Thymus (tissue), 11 donors: ENCODE measurements around the gene LY6G6D. TPM values are rescaled to one million over a fixed set of nuclear protein-coding genes. Genes with fewer than 3 reads are reported as not detected.

Source experiments
- DNase-seq, 9 donors: peaks; one replicate each; pipeline ENCODE4 v3.0.0-alpha.2; 2013; ENCODE audit warnings: low spot score in 9 of 9, low read depth in 6 of 9, missing footprints in 1 of 9
- H3K27ac ChIP-seq, 2 donors: one replicate each; pipeline ENCODE4 v1.5.1; 2013; ENCODE audit warnings: control low read depth in 1 of 2, low read depth in 1 of 2, low read length in 1 of 2, mild to moderate bottlenecking in 1 of 2, moderate library complexity in 1 of 2
- H3K27me3 ChIP-seq, 2 donors: one replicate each; pipeline ENCODE4 v1.5.1; 2013; ENCODE audit warnings: low read length in 1 of 2; ENCODE audit not compliant: control insufficient read depth in 2 of 2, insufficient read depth in 1 of 2
- H3K36me3 ChIP-seq, 2 donors: one replicate each; pipeline ENCODE4 v1.5.1; 2013; ENCODE audit warnings: low read length in 1 of 2, mild to moderate bottlenecking in 1 of 2, moderate library complexity in 1 of 2; ENCODE audit not compliant: control insufficient read depth in 2 of 2, insufficient read depth in 2 of 2
- H3K4me1 ChIP-seq, 2 donors: one replicate each; pipeline ENCODE4 v1.5.1; 2013; ENCODE audit warnings: low read length in 2 of 2; ENCODE audit not compliant: control insufficient read depth in 2 of 2, insufficient read depth in 2 of 2
- H3K4me3 ChIP-seq, 2 donors: one replicate each; pipeline ENCODE4 v1.5.1; 2013; ENCODE audit warnings: low read length in 2 of 2, control low read depth in 1 of 2, mild to moderate bottlenecking in 1 of 2
- H3K9me3 ChIP-seq, 2 donors: one replicate each; pipeline ENCODE4 v1.5.1; 2013; ENCODE audit warnings: low read length in 1 of 2, mild to moderate bottlenecking in 1 of 2; ENCODE audit not compliant: control insufficient read depth in 2 of 2, insufficient read depth in 1 of 2
- WGBS: extraction: QIAGEN DNeasy Blood & Tissue Kit; methylation state at CpG from one replicate; pipeline ENCODE4 v1.1.7; 2013; 5-methylcytosine and 5-hydroxymethylcytosine counted together
- polyA plus RNA-seq: library from polyadenylated mRNA; stranded (reverse); fragments of 200-250 nt; gene quantifications from one replicate; pipeline ENCODE4 v1.2.3, GENCODE V29; 2013
- total RNA-seq: library from RNA; stranded (reverse); fragments of 120-200 nt; gene quantifications from one replicate; pipeline ENCODE4 v1.2.4, GENCODE V29; 2013
- donor health status: healthy.

LY6G6D gene
- total and polyA plus RNA-seq, 2 donors = not detected

- H3K36me3 ChIP-seq = no peaks in the 10 kb centered on the region
- no peak for DNase-seq
- 71% methylated on average over 5 of the region's 5 CpGs for WGBS
- H3K4me3 ChIP-seq = no peak overlapping the region
- no peaks in the 10 kb centered on the region for H3K9me3 ChIP-seq
- no peaks in the 10 kb centered on the region for H3K27me3 ChIP-seq
- peaks cover 8 to 47% of the 10 kb centered on the region in 2 donors for H3K4me1 ChIP-seq
- no peak overlapping the region for H3K27ac ChIP-seq
Measured at GRCh38 chr6:31710523-31711219, 4.5 kb upstream of the LY6G6D start.

GRCh38 chr6:31711233-31711632 is 3.9 kb upstream of the LY6G6D start:
- WGBS = 56% methylated on average over 8 of the region's 8 CpGs
- Histone ChIP-seq H3K36me3 (no peaks in the 10 kb centered on the region), H3K4me3 (no peak overlapping the region), H3K9me3 (no peaks in the 10 kb centered on the region), H3K4me1 (peaks cover 8 to 48% of the 10 kb centered on the region in 2 donors), H3K27me3 (no peaks in the 10 kb centered on the region), H3K27ac (no peak overlapping the region)
- DNase-seq = no peak

- DNase-seq = peak in 1 of 9 donors; percentile 46
Measured at GRCh38 chr6:31712296-31712695, 2.9 kb upstream of the LY6G6D start.

GRCh38 chr6:31713465-31713864 is 1.7 kb upstream of the LY6G6D start:
- no peaks in the 10 kb centered on the region for H3K9me3 ChIP-seq
- 92% methylated on average over 4 of the region's 4 CpGs for WGBS
- H3K4me3 ChIP-seq = no peak overlapping the region
- no peak for DNase-seq
- peaks cover 8 to 48% of the 10 kb centered on the region in 2 donors for H3K4me1 ChIP-seq
- H3K27ac ChIP-seq = peak overlapping the region; percentile 50 to 78
- no peaks in the 10 kb centered on the region for H3K27me3 ChIP-seq
- no peaks in the 10 kb centered on the region for H3K36me3 ChIP-seq

More at GRCh38 chr6:31712296-31712695, 2.9 kb upstream of the LY6G6D start:
- Histone ChIP-seq H3K4me3 (no peak overlapping the region), H3K36me3 (no peaks in the 10 kb centered on the region), H3K27me3 (no peaks in the 10 kb centered on the region), H3K27ac (no peak overlapping the region), H3K9me3 (no peaks in the 10 kb centered on the region), H3K4me1 (peaks cover 8 to 48% of the 10 kb centered on the region in 2 donors)
- WGBS = 85% methylated on average over 8 of the region's 8 CpGs

GRCh38 chr6:31713991-31714684 is 1.0 kb upstream of the LY6G6D start:
- H3K4me1 ChIP-seq = peaks cover 8 to 48% of the 10 kb centered on the region in 2 donors
- peak overlapping the region; percentile 50 to 78 for H3K27ac ChIP-seq

GRCh38 chr6:31717499-31718222 is 2.5 kb downstream of the LY6G6D start:
- no peak overlapping the region for H3K27ac ChIP-seq
- no peaks in the 10 kb centered on the region for H3K27me3 ChIP-seq
- WGBS = 97% methylated on average over 10 of the region's 10 CpGs
- DNase-seq = no peak
- H3K4me1 ChIP-seq = peaks cover 8 to 30% of the 10 kb centered on the region in 2 donors
- no peaks in the 10 kb centered on the region for H3K36me3 ChIP-seq
- no peaks in the 10 kb centered on the region for H3K9me3 ChIP-seq
- H3K4me3 ChIP-seq = no peak overlapping the region

More at GRCh38 chr6:31713991-31714684, 1.0 kb upstream of the LY6G6D start:
- WGBS = 29% methylated on average over 5 of the region's 5 CpGs
- no peaks in the 10 kb centered on the region for H3K9me3 ChIP-seq
- H3K27me3 ChIP-seq = no peaks in the 10 kb centered on the region
- H3K4me3 ChIP-seq = no peak overlapping the region
- peak in 4 of 9 donors; percentile 34 to 77 (median 52) for DNase-seq
- H3K36me3 ChIP-seq = no peaks in the 10 kb centered on the region

GRCh38 chr6:31718265-31718664 is 3.1 kb downstream of the LY6G6D start:
- Histone ChIP-seq H3K27me3 (no peaks in the 10 kb centered on the region), H3K4me3 (no peak overlapping the region), H3K27ac (no peak overlapping the region), H3K9me3 (no peaks in the 10 kb centered on the region), H3K36me3 (no peaks in the 10 kb centered on the region), H3K4me1 (peaks cover 8 to 30% of the 10 kb centered on the region in 2 donors)
- no peak for DNase-seq
- 94% methylated on average over 1 of the region's 1 CpG for WGBS

- WGBS = 93% methylated on average over 6 of the region's 6 CpGs
Measured at GRCh38 chr6:31719001-31719400, 3.9 kb downstream of the LY6G6D start.

More at GRCh38 chr6:31719001-31719400, 3.9 kb downstream of the LY6G6D start:
- Histone ChIP-seq H3K27ac (no peak overlapping the region), H3K4me1 (peaks cover 7 to 30% of the 10 kb centered on the region in 2 donors), H3K36me3 (peaks cover 0 to under 1% of the 10 kb centered on the region in 2 donors), H3K4me3 (no peak overlapping the region), H3K9me3 (no peaks in the 10 kb centered on the region), H3K27me3 (no peaks in the 10 kb centered on the region)
- DNase-seq = no peak
